IMR-90 (cell line): ENCODE results near the gene GARS1. TPM values are rescaled to one million over a fixed set of nuclear protein-coding genes. Genes with fewer than 3 reads are reported as not detected.

ENCODE experiments used
- ATAC-seq: fragments of 200-7000 bp; cut with Tn5 transposase; 2 replicates; pipeline ENCODE4 v1.9.1; 2020; ENCODE audit warnings: low read depth, mild to moderate bottlenecking, moderate library complexity
- BruUV-seq: library from RNA; stranded (reverse); fragments of 400-500 nt; replicated peaks from 2 replicates; lab custom pipeline; 2021; lab: Mats Ljungman, UMichigan
- CTCF ChIA-PET: fragments of 300-600 bp; formaldehyde crosslinking; extraction: SDS; loops from one replicate; lab custom pipeline; 2021; ENCODE audit warnings: antibody characterized with exemption; lab: Yijun Ruan, JAX
- POLR2A ChIA-PET: fragments of 300-600 bp; sonication (Branson Sonifier 250); formaldehyde crosslinking; loops from one replicate; lab custom pipeline; 2022; ENCODE audit warnings: antibody characterized with exemption; ENCODE audit not compliant: unreplicated experiment; lab: Charles Lee
- DNase-seq: peaks from one replicate; pipeline ENCODE4 v3.0.0; 2013
- H2AFZ ChIP-seq: replicated peaks from 2 replicates; pipeline ENCODE3; 2013; ENCODE audit warnings: low read length, mild to moderate bottlenecking; ENCODE audit not compliant: poor library complexity
- H2AK5ac ChIP-seq: 2 replicates; pipeline ENCODE4 v1.6.1; 2013; ENCODE audit warnings: low read depth, low read length, inconsistent platforms
- H2AK9ac ChIP-seq: replicated peaks from 2 replicates; pipeline ENCODE3; 2013; ENCODE audit warnings: mild to moderate bottlenecking, low read depth, low read length, moderate library complexity; ENCODE audit not compliant: poor library complexity
- H2BK120ac ChIP-seq: 2 replicates; pipeline ENCODE4 v1.6.1; 2013; ENCODE audit warnings: low read depth, low read length, inconsistent platforms
- H2BK15ac ChIP-seq: 3 replicates; pipeline ENCODE4 v1.6.1; 2013; ENCODE audit warnings: low read depth, low read length, inconsistent platforms
- H2BK20ac ChIP-seq: 2 replicates; pipeline ENCODE4 v1.6.1; 2013; ENCODE audit warnings: low read depth, mild to moderate bottlenecking, inconsistent platforms, low read length, moderate library complexity
- H2BK5ac ChIP-seq: 2 replicates; pipeline ENCODE4 v1.6.1; 2013; ENCODE audit warnings: mild to moderate bottlenecking, low read depth, low read length, inconsistent platforms; ENCODE audit not compliant: poor library complexity, severe bottlenecking
- H3K14ac ChIP-seq: replicated peaks from 2 replicates; pipeline ENCODE4 v1.6.1; 2013; ENCODE audit warnings: low read depth, low read length, inconsistent platforms
- H3K18ac ChIP-seq: 2 replicates; pipeline ENCODE4 v1.6.1; 2013; ENCODE audit warnings: low read depth, low read length, control low read depth
- H3K23ac ChIP-seq: 2 replicates; pipeline ENCODE4 v1.6.1; 2013; ENCODE audit warnings: low read depth, low read length, inconsistent platforms
- H3K27ac ChIP-seq: 2 replicates; pipeline ENCODE4 v1.5.1; 2013; ENCODE audit warnings: mild to moderate bottlenecking, control low read depth, low read length; ENCODE audit not compliant: insufficient read depth
- H3K27me3 ChIP-seq: 2 replicates; pipeline ENCODE4 v1.6.1; 2013; ENCODE audit warnings: low read length; ENCODE audit not compliant: control insufficient read depth, insufficient read depth
- H3K36me3 ChIP-seq: 2 replicates; pipeline ENCODE4 v1.6.1; 2013; ENCODE audit warnings: low read length, mixed read lengths; ENCODE audit not compliant: control insufficient read depth, insufficient read depth
- H3K4ac ChIP-seq: 2 replicates; pipeline ENCODE4 v1.6.1; 2013; ENCODE audit warnings: low read depth, low read length, inconsistent platforms
- H3K4me1 ChIP-seq: 2 replicates; pipeline ENCODE4 v1.6.1; 2013; ENCODE audit warnings: low read length, mixed read lengths; ENCODE audit not compliant: control insufficient read depth, insufficient read depth
- H3K4me2 ChIP-seq: 2 replicates; pipeline ENCODE4 v1.6.1; 2013; ENCODE audit warnings: low read depth, mild to moderate bottlenecking, control low read depth, low read length, moderate library complexity
- H3K4me3 ChIP-seq: 2 replicates; pipeline ENCODE4 v1.5.1; 2013; ENCODE audit warnings: low read depth, mild to moderate bottlenecking, control low read depth, low read length, moderate library complexity; ENCODE audit not compliant: insufficient read depth
- H3K56ac ChIP-seq: 2 replicates; pipeline ENCODE4 v1.6.1; 2013; ENCODE audit warnings: low read length, inconsistent platforms; ENCODE audit not compliant: insufficient read depth; ENCODE audit errors: extremely low read depth
- H3K79me1 ChIP-seq, 2 experiments: 2 replicates each; pipeline ENCODE4 v1.6.1; 2013; ENCODE audit warnings: low read length in 2 of 2, inconsistent platforms in 1 of 2, low read depth in 1 of 2
- H3K9ac ChIP-seq: 2 replicates; pipeline ENCODE4 v1.6.1; 2013; ENCODE audit warnings: low read depth, low read length, control low read depth
- H3K9me1 ChIP-seq: 2 replicates; pipeline ENCODE4 v1.6.1; 2013; ENCODE audit warnings: low read length, inconsistent platforms; ENCODE audit not compliant: insufficient read depth
- H3K9me3 ChIP-seq: 2 replicates; pipeline ENCODE4 v1.6.1; 2013; ENCODE audit warnings: low read length; ENCODE audit not compliant: control insufficient read depth, insufficient read depth
- H4K20me1 ChIP-seq: 2 replicates; pipeline ENCODE4 v1.6.1; 2013; ENCODE audit warnings: low read length, inconsistent platforms; ENCODE audit not compliant: insufficient read depth
- H4K5ac ChIP-seq: 2 replicates; pipeline ENCODE4 v1.6.1; 2013; ENCODE audit warnings: mild to moderate bottlenecking, low read depth, low read length, control low read depth
- H4K8ac ChIP-seq, 2 experiments: 2 replicates each; pipeline ENCODE4 v1.6.1; 2013; ENCODE audit warnings: low read depth in 2 of 2, low read length in 2 of 2, control low read depth in 1 of 2, inconsistent platforms in 1 of 2
- H4K91ac ChIP-seq: 2 replicates; pipeline ENCODE4 v1.6.1; 2013; ENCODE audit warnings: low read depth, low read length, inconsistent platforms; ENCODE audit not compliant: insufficient read depth
- BHLHE40 ChIP-seq: fragments of 150-350 bp; IDR thresholded peaks from 2 replicates; pipeline ENCODE4 v1.6.1; 2016; ENCODE audit warnings: mild to moderate bottlenecking, low read depth, low read length
- CEBPB ChIP-seq: IDR thresholded peaks from 2 replicates; pipeline ENCODE4 v1.6.1; 2012; ENCODE audit warnings: low read depth, low read length, improper control_type of control experiment
- CHD1 ChIP-seq: IDR thresholded peaks from 2 replicates; pipeline ENCODE4 v1.6.1; 2012; ENCODE audit warnings: low read depth, low read length, improper control_type of control experiment
- FOS ChIP-seq: fragments of 150-350 bp; IDR thresholded peaks from 2 replicates; pipeline ENCODE4 v1.6.1; 2016; ENCODE audit warnings: low read depth, low read length
- MAFK ChIP-seq: IDR thresholded peaks from 2 replicates; pipeline ENCODE4 v1.6.1; 2012; ENCODE audit warnings: low read depth, low read length, improper control_type of control experiment
- MAZ ChIP-seq: IDR thresholded peaks from 2 replicates; pipeline ENCODE4 v1.6.1; 2012; ENCODE audit warnings: low read depth, mild to moderate bottlenecking, low read length, improper control_type of control experiment, moderate library complexity, borderline replicate concordance
- MXI1 ChIP-seq: IDR thresholded peaks from 2 replicates; pipeline ENCODE4 v1.6.1; 2012; ENCODE audit warnings: low read depth, mild to moderate bottlenecking, low read length, moderate library complexity, borderline replicate concordance
- NFE2L2 ChIP-seq: fragments of 150-350 bp; IDR thresholded peaks from 2 replicates; pipeline ENCODE4 v1.6.1; 2016; ENCODE audit warnings: low read depth, mild to moderate bottlenecking, low read length
- POLR2A ChIP-seq: IDR thresholded peaks from 2 replicates; pipeline ENCODE4 v1.6.1; 2012; ENCODE audit warnings: mild to moderate bottlenecking, low read depth, low read length
- RAD21 ChIP-seq: IDR thresholded peaks from 2 replicates; pipeline ENCODE4 v1.6.1; 2012; ENCODE audit warnings: low read length, improper control_type of control experiment
- RCOR1 ChIP-seq: IDR thresholded peaks from 2 replicates; pipeline ENCODE4 v1.6.1; 2012; ENCODE audit warnings: mild to moderate bottlenecking, low read length, improper control_type of control experiment; ENCODE audit not compliant: insufficient replicate concordance
- RFX5 ChIP-seq: IDR thresholded peaks from 2 replicates; pipeline ENCODE4 v1.8.0; 2012; ENCODE audit warnings: low read depth, mild to moderate bottlenecking, low read length, moderate library complexity
- SMC3 ChIP-seq: fragments of 150-350 bp; IDR thresholded peaks from 2 replicates; pipeline ENCODE4 v1.6.1; 2016; ENCODE audit warnings: low read depth, mild to moderate bottlenecking, antibody characterized with exemption, low read length, moderate library complexity
- WGBS, 2 experiments: methylation state at CpG; one replicate each; pipeline versions ENCODE4 v1.1.5 to v1.1.7; 2013; ENCODE audit warnings: missing lambda C conversion rate in 2 of 2; ENCODE audit not compliant: insufficient read length in 1 of 2; ENCODE audit errors: extremely low coverage in 2 of 2; 5-methylcytosine and 5-hydroxymethylcytosine counted together
- dilution Hi-C: fragments of 300-500 bp; cut with HindIII; formaldehyde crosslinking; loops from one replicate; pipeline ENCODE4 v1.14.3; 2018; ENCODE audit warnings: low sequenced_read_pairs; ENCODE audit not compliant: unreplicated experiment
- in situ Hi-C: fragments of 300-500 bp; cut with MboI; formaldehyde crosslinking; loops from 3 replicates; pipeline ENCODE4 v1.14.3; 2019; ENCODE audit warnings: low sequenced_read_pairs, inconsistent platforms, mixed read lengths
- intact Hi-C: fragments of 100-400 bp; cut with micrococcal nuclease; formaldehyde crosslinking; loops from 2 replicates; pipeline ENCODE4 v1.10.0; 2022
- polyA plus RNA-seq, 3 experiments: library from polyadenylated mRNA; depleted of rRNA; stranded (reverse); fragments of >200 nt; gene quantifications; 2 replicates each; pipeline ENCODE4 v1.2.3, GENCODE V29; 2012; ENCODE audit warnings: low replicate concordance in 1 of 3
- total RNA-seq: library from RNA; depleted of rRNA; stranded (reverse); fragments of >200 nt; gene quantifications from 2 replicates; pipeline ENCODE4 v1.2.3, GENCODE V29; 2012
- TF ChIP-seq, protein P1 (sequence below): fragments of 150-350 bp; IDR thresholded peaks from 2 replicates; pipeline ENCODE4 v1.6.1; 2017; ENCODE audit warnings: mild to moderate bottlenecking, antibody characterized with exemption, low read length, low read depth
- TF ChIP-seq, protein P2 (sequence below): fragments of 150-350 bp; IDR thresholded peaks from 2 replicates; pipeline ENCODE4 v1.6.1; 2016; ENCODE audit warnings: low read depth, mild to moderate bottlenecking, low read length, moderate library complexity, borderline replicate concordance
- TF ChIP-seq, protein P3 (sequence below): conservative IDR thresholded peaks from 2 replicates; pipeline ENCODE4 v1.5.1; 2012; ENCODE audit warnings: mild to moderate bottlenecking, low read depth, low read length, improper control_type of control experiment

GARS1 gene
- total and polyA plus RNA-seq, 2 of the 4 experiments (the other 2 are of a cell fraction) = 105 to 551 TPM

DNA sequence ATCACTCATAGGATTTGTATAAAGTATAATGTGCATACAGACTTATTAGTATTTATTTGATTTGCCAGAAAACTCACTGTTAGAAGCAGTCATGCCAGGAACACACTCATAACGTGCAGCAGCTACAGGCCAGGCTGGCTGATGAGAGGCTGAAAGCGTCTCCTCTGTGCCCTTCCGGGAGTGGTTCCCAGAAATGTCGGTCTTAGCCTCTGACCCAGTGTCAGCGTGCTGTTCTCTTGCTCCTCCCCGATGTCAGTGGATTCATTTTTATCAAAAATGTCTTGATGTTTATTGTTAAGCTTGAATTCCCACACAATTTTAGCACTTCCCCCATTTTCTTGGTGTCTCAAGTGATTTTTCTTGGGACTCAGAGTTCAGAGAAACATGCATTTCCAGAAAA lies 33.3 kb upstream of the GARS1 start:
- POLR2A ChIA-PET = no interaction called here
- intact Hi-C loops (no loop called here), dilution Hi-C loops (no loop called here), in situ Hi-C loops (loop anchor here (5.0 to 10.0 kb wide), 2 partner anchors 284 to 397 kb away; no protein-coding TSS in a partner anchor)
- no TSS peak for BruUV-seq
- Histone ChIP-seq H3K18ac (no peak overlapping the region), H4K8ac (no peak overlapping the region), H3K27me3 (no peaks in the 10 kb centered on the region), H4K20me1 (no peaks in the 10 kb centered on the region), H3K4ac (no peak overlapping the region), H3K4me3 (no peak overlapping the region), H2BK15ac (no peak overlapping the region), H3K4me2 (no peak overlapping the region), H3K4me1 (peaks cover 6% of the 10 kb centered on the region), H2AFZ (no peak overlapping the region), H3K36me3 (peaks cover 8% of the 10 kb centered on the region; the same call in 1 of the 2 replicates), H2BK20ac (no peak overlapping the region), H4K5ac (no peak overlapping the region), H3K9me1 (no peaks in the 10 kb centered on the region; the same call in 1 of the 2 replicates), H3K23ac (no peak overlapping the region), H2BK120ac (no peak overlapping the region), H4K91ac (no peak overlapping the region), H2BK5ac (no peak overlapping the region), H3K9me3 (no peaks in the 10 kb centered on the region), H3K14ac (no peak overlapping the region), H3K56ac (no peak overlapping the region), H3K27ac (no peak overlapping the region), H3K9ac (no peak overlapping the region), H2AK5ac (no peak overlapping the region), H3K79me1 (no peaks in the 10 kb centered on the region), H2AK9ac (no peak overlapping the region)
- WGBS, 2 experiments = 100% methylated on average over 1 of the region's 6 CpGs; no CpG with 5 or more reads in 1 of the 2 experiments
- DNase-seq (no peak), ATAC-seq (no peak)
- TF ChIP-seq BHLHE40 (no peak), NFE2L2 (no peak), RFX5 (no peak), RAD21 (no peak), POLR2A (no peak), FOS (no peak), CEBPB (no peak), CHD1 (no peak), SMC3 (no peak), RCOR1 (no peak), MAFK (no peak), MXI1 (no peak), MAZ (no peak)
- TF ChIP-seq, protein P1, sequence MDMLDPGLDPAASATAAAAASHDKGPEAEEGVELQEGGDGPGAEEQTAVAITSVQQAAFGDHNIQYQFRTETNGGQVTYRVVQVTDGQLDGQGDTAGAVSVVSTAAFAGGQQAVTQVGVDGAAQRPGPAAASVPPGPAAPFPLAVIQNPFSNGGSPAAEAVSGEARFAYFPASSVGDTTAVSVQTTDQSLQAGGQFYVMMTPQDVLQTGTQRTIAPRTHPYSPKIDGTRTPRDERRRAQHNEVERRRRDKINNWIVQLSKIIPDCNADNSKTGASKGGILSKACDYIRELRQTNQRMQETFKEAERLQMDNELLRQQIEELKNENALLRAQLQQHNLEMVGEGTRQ = no peak
- TF ChIP-seq, protein P2, sequence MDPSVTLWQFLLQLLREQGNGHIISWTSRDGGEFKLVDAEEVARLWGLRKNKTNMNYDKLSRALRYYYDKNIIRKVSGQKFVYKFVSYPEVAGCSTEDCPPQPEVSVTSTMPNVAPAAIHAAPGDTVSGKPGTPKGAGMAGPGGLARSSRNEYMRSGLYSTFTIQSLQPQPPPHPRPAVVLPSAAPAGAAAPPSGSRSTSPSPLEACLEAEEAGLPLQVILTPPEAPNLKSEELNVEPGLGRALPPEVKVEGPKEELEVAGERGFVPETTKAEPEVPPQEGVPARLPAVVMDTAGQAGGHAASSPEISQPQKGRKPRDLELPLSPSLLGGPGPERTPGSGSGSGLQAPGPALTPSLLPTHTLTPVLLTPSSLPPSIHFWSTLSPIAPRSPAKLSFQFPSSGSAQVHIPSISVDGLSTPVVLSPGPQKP = no peak
- TF ChIP-seq, protein P3, sequence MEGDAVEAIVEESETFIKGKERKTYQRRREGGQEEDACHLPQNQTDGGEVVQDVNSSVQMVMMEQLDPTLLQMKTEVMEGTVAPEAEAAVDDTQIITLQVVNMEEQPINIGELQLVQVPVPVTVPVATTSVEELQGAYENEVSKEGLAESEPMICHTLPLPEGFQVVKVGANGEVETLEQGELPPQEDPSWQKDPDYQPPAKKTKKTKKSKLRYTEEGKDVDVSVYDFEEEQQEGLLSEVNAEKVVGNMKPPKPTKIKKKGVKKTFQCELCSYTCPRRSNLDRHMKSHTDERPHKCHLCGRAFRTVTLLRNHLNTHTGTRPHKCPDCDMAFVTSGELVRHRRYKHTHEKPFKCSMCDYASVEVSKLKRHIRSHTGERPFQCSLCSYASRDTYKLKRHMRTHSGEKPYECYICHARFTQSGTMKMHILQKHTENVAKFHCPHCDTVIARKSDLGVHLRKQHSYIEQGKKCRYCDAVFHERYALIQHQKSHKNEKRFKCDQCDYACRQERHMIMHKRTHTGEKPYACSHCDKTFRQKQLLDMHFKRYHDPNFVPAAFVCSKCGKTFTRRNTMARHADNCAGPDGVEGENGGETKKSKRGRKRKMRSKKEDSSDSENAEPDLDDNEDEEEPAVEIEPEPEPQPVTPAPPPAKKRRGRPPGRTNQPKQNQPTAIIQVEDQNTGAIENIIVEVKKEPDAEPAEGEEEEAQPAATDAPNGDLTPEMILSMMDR = no peak
- CTCF ChIA-PET = interaction anchor here (1.9 kb wide), 1 partner anchor 12 kb away, joined by 5 read pairs; no protein-coding TSS in a partner anchor
